ENCODE data around the gene FSTL1. TPM values are rescaled to one million over a fixed set of nuclear protein-coding genes. Genes with fewer than 3 reads are reported as not detected.
A peak's percentile ranks its signal among the peaks of the same experiment; 100 is the strongest.

The FSTL1 gene
- total and polyA plus RNA-seq, 2 of the 8 experiments (the other 6 are each of a cell fraction or from before 2014, with no cell fraction given), result 158 to 516 TPM

- peak; percentile 60 for FAIRE-seq
- Histone ChIP-seq H3K9me3 (ENCODE audit: insufficient read depth in 2 of 2, low read depth in 1 of 2, low read length in 1 of 2) (no peaks in the 10 kb centered on the region), H2AFZ (ENCODE audit: low read length) (no peak overlapping the region), H3K4me1 (replicated peaks in 1 of 4; ENCODE audit: control insufficient read depth in 3 of 4, insufficient read depth in 4 of 4, low read length in 3 of 4) (peaks cover 0 to 13% (median 9%) of the 10 kb centered on the region in 4 experiments; a peak in 6 of 7 replicates), H3K14ac (ENCODE audit: insufficient read length) (no peak overlapping the region), H3K23me2 (ENCODE audit: low read depth, low read length) (no peaks in the 10 kb centered on the region), H4K20me1 (replicated peaks in 1 of 2; ENCODE audit: control insufficient read depth in 1 of 2, insufficient read depth in 2 of 2, low read length in 2 of 2) (peaks cover 2 to 8% of the 10 kb centered on the region in 2 experiments), H3K79me1 (ENCODE audit: low read depth, low read length) (0 out of 2 replicates have a peak, but pooled peaks cover 3% of the 10 kb centered on the region), H2BK120ac (replicated peaks; ENCODE audit: low read depth, low read length) (no peak overlapping the region), H3K4ac (replicated peaks; ENCODE audit: insufficient read length, low read depth, low read length) (no peak overlapping the region), H3K36me3 (ENCODE audit: control insufficient read depth in 2 of 4, insufficient read depth in 4 of 4, low read length in 3 of 4) (peaks cover 4 to 15% (median 10%) of the 10 kb centered on the region in 4 experiments; a peak in 7 of 8 replicates), H2BK20ac (ENCODE audit: low read length) (no peak overlapping the region), H3K56ac (replicated peaks; ENCODE audit: insufficient read length, low read depth, low read length) (no peak overlapping the region), H2BK15ac (ENCODE audit: low read length) (no peak overlapping the region), H3K4me3 (ENCODE audit: extremely low read depth in 1 of 4, insufficient read depth in 2 of 4, low read depth in 3 of 4, low read length in 4 of 4) (no peak overlapping the region), H4K8ac (ENCODE audit: extremely low read depth, insufficient read depth, low read length) (no peak overlapping the region), H3K4me2 (ENCODE audit: insufficient read depth in 1 of 2, low read depth in 2 of 2, low read length in 2 of 2) (no peak overlapping the region), H3K23ac (ENCODE audit: insufficient read length) (no peak overlapping the region), H2BK12ac (ENCODE audit: low read depth, low read length) (no peak overlapping the region), H3K79me2 (ENCODE audit: control insufficient read depth in 1 of 2, insufficient read depth in 2 of 2, low read length in 2 of 2) (peaks cover 0 to 17% of the 10 kb centered on the region in 2 experiments; a peak in 2 of 4 replicates), H2BK5ac (ENCODE audit: low read depth, low read length) (no peak overlapping the region), H4K5ac (ENCODE audit: insufficient read length, low read depth, low read length) (no peak overlapping the region), H3K27ac (ENCODE audit: low read depth, low read length) (no peak overlapping the region), H3K18ac (ENCODE audit: extremely low read depth, low read length) (no peak overlapping the region), H2AK5ac (ENCODE audit: low read depth, low read length) (no peak overlapping the region), H4K91ac (replicated peaks; ENCODE audit: insufficient read length, low read length) (no peak overlapping the region), H3K9ac (replicated peaks in 1 of 4; ENCODE audit: extremely low read depth in 1 of 4, low read depth in 3 of 4, low read length in 3 of 4) (no peak overlapping the region), H3K27me3 (replicated peaks in 1 of 4; ENCODE audit: control insufficient read depth in 3 of 4, extremely low read depth in 1 of 4, insufficient read depth in 3 of 4, low read length in 3 of 4) (no peaks in the 10 kb centered on the region)
- POLR2A ChIA-PET (ENCODE audit: partially characterized antibody), result interaction anchor here (0.7 to 21.2 kb wide), 6 partner anchors 11 to 177 kb away, joined by 3 to 299 read pairs (median 4); partner anchors contain the start of genes FSTL1 and NDUFB4
- 45% methylated on average over 6 of the region's 6 CpGs; no CpG with 5 or more reads in 1 of the 2 experiments for WGBS, 2 experiments (ENCODE audit: extremely low coverage in 1 of 2, insufficient coverage in 1 of 2, insufficient read length in 1 of 2, insufficient replicate concordance in 2 of 2, low coverage in 1 of 2, low lambda C conversion rate in 2 of 2, missing lambda C conversion rate in 1 of 2)
- DNase-seq (ENCODE audit: low read depth in 1 of 2, low spot score in 2 of 2), result no peak
- CTCF ChIA-PET (ENCODE audit: partially characterized antibody), result interaction anchor here (0.6 to 23.6 kb wide), 29 partner anchors 8 to 526 kb away, joined by 3 to 294 read pairs (median 8); partner anchors contain the start of genes FSTL1 and NDUFB4
- peak; percentile 22; the same call in 1 of the 2 replicates for TF ChIP-seq POLR2AphosphoS5 (IDR thresholded peaks at IDR 0.05; ENCODE audit: low read depth, low read length)
- TF ChIP-seq NANOG (IDR thresholded peaks at IDR 0.05; ENCODE audit: insufficient read depth, low read depth, low read length, poor library complexity, severe bottlenecking), result no peak
- peak; percentile 98 for TF ChIP-seq CEBPB (IDR thresholded peaks at IDR 0.05; ENCODE audit: low read depth, low read length)
- no peak for TF ChIP-seq KDM1A (IDR thresholded peaks at IDR 0.05; ENCODE audit: borderline replicate concordance, low read length)
- TF ChIP-seq MAFK (IDR thresholded peaks at IDR 0.05; ENCODE audit: low read depth, low read length), result no peak
- TF ChIP-seq CREB1 (IDR thresholded peaks at IDR 0.05), result 0 out of 2 replicates have a peak, but pooled peaks have one; percentile 28
- no peak for TF ChIP-seq TCF12 (IDR thresholded peaks at IDR 0.05; ENCODE audit: low read depth, low read length)
- TF ChIP-seq ASH2L (IDR thresholded peaks at IDR 0.05; ENCODE audit: low read length), result no peak
- peak; percentile 20 for TF ChIP-seq TAF7 (optimal IDR thresholded peaks at IDR 0.05; ENCODE audit: borderline replicate concordance, low read depth, low read length)
- no peak for TF ChIP-seq ATF2 (IDR thresholded peaks at IDR 0.05; ENCODE audit: low read length)
- TF ChIP-seq GTF2F1 (IDR thresholded peaks at IDR 0.05; ENCODE audit: borderline replicate concordance, low read depth, low read length), result no peak
Measured at GRCh38 chr3:120418866-120419490, 31.8 kb downstream of the FSTL1 start.
